Endothelial cell of umbilical vein (primary cell): ENCODE results near the gene ZFP36. TPM values are rescaled to one million over a fixed set of nuclear protein-coding genes. Genes with fewer than 3 reads are reported as not detected.
A peak's percentile ranks its signal among the peaks of the same experiment; 100 is the strongest.

Source experiments
- BruUV-seq: library from RNA; stranded (reverse); fragments of 400-500 nt; replicated peaks from 2 replicates; lab custom pipeline; 2021; lab: Mats Ljungman, UMichigan
- CTCF ChIA-PET: fragments of 300-600, 350-600 bp; sonication (Branson Sonifier 250); formaldehyde crosslinking; loops from one replicate; lab custom pipeline; 2021; ENCODE audit warnings: antibody characterized with exemption, inconsistent platforms; lab: Charles Lee
- POLR2A ChIA-PET: fragments of 300-600, 350-600 bp; sonication (Branson Sonifier 250); formaldehyde crosslinking; loops from one replicate; lab custom pipeline; 2021; ENCODE audit warnings: antibody characterized with exemption, inconsistent platforms; lab: Charles Lee
- DNase-seq: peaks from one replicate; pipeline ENCODE4 v3.0.0-alpha.2; 2011; ENCODE audit warnings: low read depth, low spot score
- FAIRE-seq: peaks from 2 replicates; lab custom pipeline; 2011; peaks lifted over from hg19 to GRCh38; lab: Jason Lieb, UNC
- H2AFZ ChIP-seq: 2 replicates; pipeline ENCODE4 v1.6.0; 2012; ENCODE audit warnings: low read depth, low read length, control low read depth, inconsistent platforms
- H3K27ac ChIP-seq: 2 replicates; pipeline ENCODE4 v1.5.1; 2011; ENCODE audit warnings: low read depth, mild to moderate bottlenecking, control low read depth, low read length, moderate library complexity; ENCODE audit not compliant: insufficient read depth
- H3K27me3 ChIP-seq, 2 experiments: 2 replicates each; pipeline versions ENCODE4 v1.6.0 to v1.6.1; 2011; ENCODE audit warnings: low read length in 2 of 2, mixed read lengths in 1 of 2; ENCODE audit not compliant: control insufficient read depth in 2 of 2, insufficient read depth in 2 of 2
- H3K36me3 ChIP-seq, 2 experiments: 2 replicates in 1 of 2; 3 replicates in 1 of 2; pipeline ENCODE4 v1.5.1; 2011; ENCODE audit warnings: low read length in 2 of 2, mild to moderate bottlenecking in 1 of 2, moderate library complexity in 1 of 2; ENCODE audit not compliant: control insufficient read depth in 2 of 2, insufficient read depth in 2 of 2; ENCODE audit errors: extremely low read depth in 1 of 2
- H3K4me1 ChIP-seq: 3 replicates; pipeline ENCODE4 v1.5.1; 2011; ENCODE audit warnings: mild to moderate bottlenecking, low read length; ENCODE audit not compliant: control insufficient read depth, insufficient read depth; ENCODE audit errors: extremely low read depth
- H3K4me2 ChIP-seq: 2 replicates; pipeline ENCODE4 v1.6.1; 2011; ENCODE audit warnings: low read length, control low read depth, mixed read lengths; ENCODE audit not compliant: insufficient read depth
- H3K4me3 ChIP-seq, 3 experiments: fragments of 200-600 bp in 1 of 3; sonication (generic), shearing (Covaris generic) in 1 of 3; replicated peaks in 1 of 3; 2 replicates each; pipeline ENCODE4 v1.5.1; 2011 to 2016; ENCODE audit warnings: control low read depth in 3 of 3, low read length in 3 of 3, mild to moderate bottlenecking in 2 of 3, inconsistent platforms in 1 of 3, low read depth in 1 of 3, moderate library complexity in 1 of 3; ENCODE audit not compliant: insufficient read depth in 1 of 3
- H3K79me2 ChIP-seq: 2 replicates; pipeline ENCODE4 v1.6.0; 2012; ENCODE audit warnings: low read length, inconsistent platforms; ENCODE audit not compliant: control insufficient read depth, insufficient read depth
- H3K9ac ChIP-seq: replicated peaks from 2 replicates; pipeline ENCODE3; 2011; ENCODE audit warnings: low read length, control low read depth; ENCODE audit not compliant: insufficient read depth; ENCODE audit errors: extremely low read depth
- H3K9me1 ChIP-seq: replicated peaks from 3 replicates; pipeline ENCODE4 v1.6.0; 2011; ENCODE audit warnings: mild to moderate bottlenecking, low read length; ENCODE audit not compliant: control insufficient read depth, insufficient read depth; ENCODE audit errors: extremely low read depth
- H3K9me3 ChIP-seq: replicated peaks from 2 replicates; pipeline ENCODE4 v1.5.1; 2012; ENCODE audit warnings: low read length, inconsistent platforms; ENCODE audit not compliant: control insufficient read depth, insufficient read depth
- H4K20me1 ChIP-seq: replicated peaks from 2 replicates; pipeline ENCODE3; 2011; ENCODE audit warnings: mild to moderate bottlenecking, low read length; ENCODE audit not compliant: control insufficient read depth, insufficient read depth; ENCODE audit errors: extremely low read depth
- CTCF ChIP-seq, 2 donors: IDR thresholded peaks; 1 replicate in 1 of 2; 2 replicates in 1 of 2; pipeline ENCODE4 v1.5.1; 2011; ENCODE audit warnings: low read length in 2 of 2, mild to moderate bottlenecking in 2 of 2, moderate library complexity in 2 of 2, control low read depth in 1 of 2, inconsistent platforms in 1 of 2, low read depth in 1 of 2; ENCODE audit not compliant: insufficient read depth in 1 of 2; ENCODE audit errors: extremely low read depth in 1 of 2
- JUN ChIP-seq: IDR thresholded peaks from 2 replicates; pipeline ENCODE4 v1.6.1; 2011; ENCODE audit warnings: borderline replicate concordance, low read depth; ENCODE audit not compliant: insufficient read length, insufficient read depth
- MYC ChIP-seq: IDR thresholded peaks from one replicate; pipeline ENCODE4 v1.6.1; 2011; ENCODE audit warnings: mild to moderate bottlenecking, low read depth, low read length
- POLR2A ChIP-seq: IDR thresholded peaks from 2 replicates; pipeline ENCODE4 v1.6.1; 2012; ENCODE audit warnings: low read depth, mild to moderate bottlenecking, control low read depth, low read length
- POLR2AphosphoS5 ChIP-seq: IDR thresholded peaks from 2 replicates; pipeline ENCODE4 v1.6.1; 2012; ENCODE audit warnings: low read depth, mild to moderate bottlenecking, control low read depth, low read length, moderate library complexity; ENCODE audit not compliant: insufficient read depth
- dilution Hi-C: fragments of 300-500 bp; cut with MboI; formaldehyde crosslinking; loops from one replicate; pipeline ENCODE4 v1.15.0; 2019; ENCODE audit warnings: low sequenced_read_pairs; ENCODE audit not compliant: extremely low pct_ligation_motif_present
- intact Hi-C: fragments of 100-400 bp; cut with micrococcal nuclease; formaldehyde crosslinking; loops from one replicate; pipeline ENCODE4 v1.10.0; 2022
- polyA plus RNA-seq, 4 experiments: library from polyadenylated mRNA; depleted of rRNA in 3 of 4; stranded (reverse) in 3 of 4; unstranded in 1 of 4; fragments of >200 nt; gene quantifications; 2 replicates each; pipeline versions ENCODE4 v1.2.1 to v1.2.3, GENCODE V29; 2011 to 2012; ENCODE audit warnings: missing spikeins in 1 of 4
- total RNA-seq: library from RNA; stranded (reverse); gene quantifications from 2 replicates; pipeline ENCODE4 v1.2.3, GENCODE V29; 2021

Gene ZFP36
- total and polyA plus RNA-seq, 2 donors (not counting 3 experiments of a cell fraction or from before 2014, with no cell fraction given): 12.2 to 21.7 TPM

GRCh38 chr19:39407410-39407659 lies 688 bp downstream of the ZFP36 start:
- TF ChIP-seq POLR2AphosphoS5 (no peak), MYC (no peak), CTCF (IDR thresholded peaks at IDR 0.05; ENCODE audit: extremely low read depth in 1 of 2, insufficient read depth in 1 of 2, low read depth in 1 of 2, low read length in 2 of 2) (no peak), JUN (no peak), POLR2A (no peak)
- Histone ChIP-seq H3K36me3 (no peaks in the 10 kb centered on the region), H3K4me3 (peak overlapping the region; percentile 71 to 96 (median 88)), H3K9ac (peak overlapping the region; percentile 92), H4K20me1 (no peaks in the 10 kb centered on the region), H3K4me2 (peak overlapping the region; percentile 83), H3K27ac (peak overlapping the region; percentile 83), H3K9me1 (no peaks in the 10 kb centered on the region), H3K79me2 (peaks cover 22% of the 10 kb centered on the region), H3K9me3 (no peaks in the 10 kb centered on the region), H3K4me1 (peaks cover 53% of the 10 kb centered on the region), H3K27me3 (no peaks in the 10 kb centered on the region), H2AFZ (no peak overlapping the region)
- ChIA-PET POLR2A (interaction anchor here (0.5 to 2.4 kb wide), 3 partner anchors 10 to 289 kb away, joined by 3 to 10 read pairs (median 3); partner anchors contain the start of genes MED29 and PAF1), CTCF (interaction anchor here (2.3 to 5.0 kb wide), 2 partner anchors 10 to 16 kb away, joined by 6 to 42 read pairs; partner anchors contain the start of genes MED29 and PAF1)
- dilution Hi-C loops: no loop called here
- DNase-seq (no peak), FAIRE-seq (no peak)
- BruUV-seq: no TSS peak
- intact Hi-C loops: no loop called here
